NCI-H2171 (cell line): ENCODE data around the gene LTC4S.
"Not testable (repeated sequence)": the region's sequence is repeated elsewhere in the genome, so short reads cannot be mapped to it uniquely, and the experiment has no call there.

ENCODE experiments used
- DNase-seq: peaks from one replicate; lab custom pipeline; 2025; lab: John Stamatoyannopoulos, UW

The LTC4S gene, protein sequence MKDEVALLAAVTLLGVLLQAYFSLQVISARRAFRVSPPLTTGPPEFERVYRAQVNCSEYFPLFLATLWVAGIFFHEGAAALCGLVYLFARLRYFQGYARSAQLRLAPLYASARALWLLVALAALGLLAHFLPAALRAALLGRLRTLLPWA

DNA sequence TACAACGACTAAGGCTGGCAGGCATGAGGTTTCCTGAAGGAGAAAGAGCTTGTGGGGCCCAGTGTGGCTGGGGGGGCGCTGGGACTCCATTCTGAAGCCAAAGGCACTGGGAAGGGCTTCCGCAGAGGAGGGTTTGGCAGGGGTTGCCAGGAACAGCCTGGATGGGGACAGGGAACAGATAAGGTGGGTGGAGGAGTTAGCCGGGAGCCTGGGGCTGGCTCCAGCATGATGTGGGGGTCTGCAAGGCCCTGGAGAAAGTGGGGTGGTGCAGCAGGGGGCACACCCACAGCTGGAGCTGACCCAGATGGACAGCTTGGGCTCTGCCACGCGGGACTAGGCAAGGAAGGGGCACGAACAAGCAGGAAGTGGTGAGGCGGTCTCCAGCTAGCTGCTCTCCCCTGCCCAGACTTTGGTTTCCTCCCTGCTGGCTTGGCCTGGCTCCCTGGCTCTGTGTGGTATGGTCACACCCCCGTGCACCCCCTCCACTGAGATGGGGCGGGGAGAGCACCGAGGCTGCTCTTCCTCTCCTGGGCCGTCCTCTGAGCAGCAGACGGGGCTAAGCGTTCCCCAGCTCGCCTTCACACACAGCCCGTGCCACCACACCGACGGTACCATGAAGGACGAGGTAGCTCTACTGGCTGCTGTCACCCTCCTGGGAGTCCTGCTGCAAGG is at the start of gene LTC4S:
Gene LTC4S, plus strand, starts transcription at position 519 of the 672 bp plus-strand sequence. Its CDS starts 95 bp downstream, at position 614.
- no peak for DNase-seq

DNA sequence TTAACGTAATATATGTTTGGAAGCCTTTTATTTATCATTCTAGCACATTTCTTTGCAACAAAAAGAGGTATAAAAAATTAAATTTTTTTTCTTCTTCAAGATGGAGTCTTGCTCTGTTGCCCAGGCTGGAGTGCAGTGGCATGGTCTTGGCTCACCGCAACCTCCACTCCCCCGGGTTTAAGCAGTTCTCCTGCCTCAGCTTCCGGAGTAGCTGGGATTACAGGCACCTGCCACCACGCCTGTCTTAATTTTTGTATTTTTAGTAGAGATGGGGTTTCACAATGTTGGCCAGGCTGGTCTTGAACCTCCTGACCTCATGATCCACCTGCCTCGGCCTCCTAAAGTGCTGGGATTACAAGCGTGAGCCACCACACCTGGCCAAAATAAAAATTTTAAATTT is 49.7 kb upstream of the LTC4S start:
- not testable (repeated sequence) for DNase-seq

DNA sequence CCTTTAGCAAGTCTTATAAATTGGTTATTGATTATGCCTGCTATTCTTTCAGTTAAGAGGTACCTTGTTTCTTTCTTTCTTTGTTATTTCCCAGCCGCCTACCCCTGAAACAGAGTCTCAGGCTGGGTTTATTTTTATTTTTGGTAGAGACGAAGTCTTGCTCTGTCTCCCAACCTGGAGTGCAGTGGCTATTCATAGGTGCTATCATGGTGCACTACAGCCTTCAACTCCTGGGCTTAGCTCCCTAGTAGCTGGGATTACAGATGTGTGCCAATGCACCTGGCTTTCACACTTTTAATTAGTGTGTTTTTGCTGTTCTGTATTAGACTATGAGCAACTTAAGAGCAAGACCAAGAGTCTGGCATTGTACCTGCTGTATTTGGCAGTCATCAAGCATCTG is 46.9 kb upstream of the LTC4S start:
- no peak for DNase-seq

DNA sequence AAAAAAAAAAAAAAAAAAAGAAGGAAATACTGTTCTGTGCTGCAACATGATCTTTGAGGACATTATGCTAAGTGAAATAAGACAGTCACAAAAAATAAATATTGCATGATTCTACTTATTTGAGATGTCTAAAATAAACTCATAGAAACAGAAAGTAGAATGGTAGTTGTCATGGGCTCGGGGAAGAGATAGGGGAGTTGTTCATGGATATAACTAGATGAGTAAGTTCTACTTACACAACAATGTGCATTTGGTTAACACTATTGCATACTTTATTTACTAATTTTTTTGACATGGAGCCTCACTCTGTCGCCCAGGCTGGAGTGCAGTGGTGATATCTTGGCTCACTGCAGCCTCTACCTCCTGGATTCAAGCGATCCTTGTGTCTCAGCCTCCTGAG is 46.0 kb upstream of the LTC4S start:
- no peak for DNase-seq

DNA sequence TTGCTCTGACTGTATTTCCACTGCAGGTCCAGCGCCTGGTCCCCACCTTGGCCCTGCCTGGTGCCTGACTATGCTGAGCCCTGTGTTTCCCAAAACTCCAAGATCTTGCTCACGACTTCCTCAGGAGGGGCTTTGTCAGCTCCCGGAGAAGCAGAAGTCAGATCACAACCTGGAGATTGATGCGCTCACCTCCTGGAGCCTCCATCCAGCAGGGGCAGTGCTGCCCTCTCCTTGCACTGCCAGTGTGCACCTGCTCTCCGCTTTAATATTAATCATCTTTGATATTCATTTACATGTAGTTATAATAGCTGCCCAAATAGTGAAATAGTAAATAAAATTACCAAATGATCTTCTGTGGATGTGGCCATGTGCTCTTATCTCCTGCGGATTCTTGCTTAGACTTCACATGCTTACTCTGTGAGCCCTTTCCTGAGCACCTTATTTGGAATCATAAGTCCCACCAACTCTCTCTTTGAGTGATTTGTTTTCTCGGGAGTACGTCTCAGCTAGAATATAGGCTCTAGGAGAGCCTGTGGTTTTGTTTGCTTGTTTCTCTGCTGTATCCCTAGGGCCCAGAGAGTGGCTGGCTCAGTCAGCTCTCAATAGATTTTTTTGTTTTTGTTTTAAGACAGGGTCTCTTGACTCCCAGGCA is 43.8 kb upstream of the LTC4S start:
- no peak for DNase-seq

DNA sequence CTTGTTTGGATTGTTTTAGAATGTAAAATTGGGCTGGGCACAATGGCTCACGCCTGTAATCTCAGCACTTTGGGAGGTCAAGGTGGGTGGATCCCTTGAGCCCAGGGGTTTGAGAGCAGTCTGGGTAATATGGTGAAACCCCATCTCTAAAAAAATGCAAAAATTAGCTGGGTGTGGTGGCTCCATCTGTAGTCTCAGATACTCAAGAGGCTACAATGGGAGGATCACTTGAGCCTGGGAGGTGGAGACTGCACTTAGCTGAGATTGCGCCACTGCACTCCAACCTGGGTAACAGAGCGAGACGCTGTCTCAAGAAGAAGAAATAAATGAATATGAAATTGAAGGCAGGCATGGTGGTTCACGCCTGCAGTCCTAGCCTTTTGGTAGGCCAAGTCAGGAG is 39.8 kb upstream of the LTC4S start:
- no peak for DNase-seq

DNA sequence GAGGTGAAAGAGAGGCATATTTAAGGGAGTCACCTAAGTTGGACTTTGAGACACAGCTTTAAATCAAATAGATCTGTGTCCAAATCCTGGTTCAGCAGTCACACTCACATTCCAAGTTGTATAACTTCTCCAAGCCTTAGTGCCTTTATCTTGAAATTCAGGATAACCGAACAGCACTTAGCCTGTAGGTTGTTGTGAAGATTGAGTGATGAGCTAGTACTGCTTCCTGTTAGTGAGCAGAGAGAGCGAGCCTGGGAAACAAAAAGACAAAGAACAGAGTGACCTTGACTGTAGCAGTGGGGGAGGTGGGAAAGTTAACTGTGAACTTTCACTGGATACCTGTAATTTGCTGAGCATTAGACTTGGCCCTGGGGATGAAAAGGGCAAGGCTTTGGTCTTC is 38.8 kb upstream of the LTC4S start:
- no peak for DNase-seq

DNA sequence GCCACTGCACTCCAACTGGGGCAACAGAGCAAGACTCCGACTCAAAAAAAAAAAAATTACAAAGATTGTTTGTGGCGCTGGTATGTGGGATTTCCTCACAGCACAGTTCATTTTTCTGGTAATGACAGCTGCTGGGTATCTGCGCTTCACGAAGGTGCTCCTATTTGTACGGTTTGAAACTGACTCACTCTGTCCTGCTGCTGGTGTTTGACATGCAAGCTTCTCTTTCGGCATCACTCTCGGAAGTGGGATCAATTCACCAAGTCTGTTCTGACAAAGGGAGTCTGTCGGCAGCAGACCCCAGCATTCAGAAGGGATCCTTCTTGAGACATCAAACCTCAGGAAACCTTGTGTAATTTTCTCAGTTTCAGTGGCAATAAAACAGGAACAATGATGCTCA is 34.8 kb upstream of the LTC4S start:
- DNase-seq: no peak

DNA sequence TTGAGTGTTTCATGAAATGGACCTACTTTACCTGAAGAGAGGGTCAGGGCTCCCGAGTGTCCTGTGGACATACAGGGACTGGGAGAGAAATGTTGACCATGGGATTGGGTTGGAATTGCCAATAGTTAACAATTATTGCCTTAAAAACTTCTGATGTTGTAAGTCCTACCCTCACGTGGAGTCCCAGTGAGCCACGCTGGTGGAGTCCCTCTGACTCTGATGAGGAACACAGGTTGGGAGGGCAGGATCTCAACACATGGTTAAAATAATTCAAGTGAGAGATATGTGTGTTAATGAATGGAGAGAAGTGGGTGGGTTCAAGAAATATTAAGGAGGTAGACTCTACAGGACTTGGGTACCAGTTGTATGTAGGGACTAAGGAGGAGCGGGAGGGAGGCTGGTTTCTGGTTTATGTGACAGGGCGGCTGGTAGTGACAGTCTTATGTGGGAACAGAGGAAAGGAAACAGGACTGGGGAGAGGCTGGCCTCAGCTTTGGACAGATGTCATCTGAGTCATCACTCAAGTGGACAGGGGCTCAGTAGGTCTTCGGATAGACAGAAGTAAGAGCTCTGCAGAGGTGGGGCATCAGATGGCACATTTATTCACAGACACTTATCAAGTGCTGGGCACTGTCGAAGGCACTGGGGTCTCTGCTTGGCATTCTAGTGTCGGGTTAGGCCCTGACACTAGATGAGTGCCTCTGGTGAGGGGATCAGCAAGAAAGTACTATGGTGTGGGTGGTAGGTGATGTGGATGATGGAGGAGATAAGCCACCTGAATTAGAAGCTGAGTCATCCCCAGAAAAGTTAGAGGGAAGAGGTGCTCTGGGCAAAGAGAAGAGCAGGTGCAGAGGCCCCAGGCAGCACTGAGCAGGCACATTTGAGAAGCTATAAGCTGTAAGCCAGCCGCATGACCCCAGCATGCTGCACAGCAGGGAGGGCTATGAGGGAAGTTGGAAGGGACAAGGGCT is 33.9 kb upstream of the LTC4S start:
- no peak for DNase-seq

DNA sequence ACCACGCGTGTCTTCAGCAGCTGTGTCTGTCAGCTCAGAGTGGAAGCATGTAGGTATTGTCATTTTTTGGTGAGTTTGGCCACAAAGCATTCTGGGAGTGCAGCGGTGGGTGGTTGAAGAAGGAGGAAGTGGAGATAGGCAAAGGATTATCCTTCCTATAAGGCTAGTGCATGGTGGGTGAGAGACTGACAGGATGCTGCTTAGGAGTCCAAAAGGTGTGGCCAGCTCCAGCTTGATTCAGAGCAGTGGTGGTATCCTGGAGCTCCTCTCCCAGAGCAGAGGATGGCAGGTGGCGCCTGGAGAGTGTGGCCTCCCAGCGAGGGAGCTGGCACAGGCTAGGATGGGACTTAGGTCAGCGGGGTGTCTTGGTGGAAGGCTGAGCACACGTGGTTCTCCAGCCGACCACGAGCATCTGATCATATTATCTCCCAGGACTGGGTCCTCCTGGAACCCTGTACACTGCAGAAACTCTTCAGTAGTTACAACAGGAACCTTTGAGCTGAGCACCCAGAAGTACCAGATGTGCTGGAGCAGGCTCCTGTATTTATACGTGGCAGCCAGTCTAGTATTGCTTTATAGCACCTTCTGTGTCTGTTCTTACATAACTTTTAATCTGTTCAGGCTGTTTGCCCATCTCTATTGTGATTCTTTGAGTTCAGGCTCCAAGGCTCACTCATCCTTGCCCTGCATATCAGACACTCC is 31.6 kb upstream of the LTC4S start:
- DNase-seq: no peak

DNA sequence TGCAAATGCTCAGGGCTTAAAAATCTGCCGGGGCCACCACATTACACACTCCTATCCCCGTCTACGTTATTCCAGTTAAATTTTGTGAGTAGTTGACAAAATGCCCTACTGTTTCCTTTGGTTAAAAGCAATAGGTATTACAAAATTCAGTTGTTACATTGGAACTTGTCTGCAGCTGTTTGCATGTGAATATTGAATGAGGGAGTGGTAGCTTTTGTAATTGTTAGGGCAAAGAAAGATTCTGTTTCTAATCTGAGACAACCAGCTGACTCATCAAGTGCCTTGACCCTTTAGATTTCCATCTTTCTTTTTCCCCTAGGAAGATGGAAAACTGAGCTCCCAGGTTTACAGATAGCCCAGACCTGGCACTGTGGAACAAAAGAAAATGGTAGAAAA is 31.0 kb upstream of the LTC4S start:
- no peak for DNase-seq

DNA sequence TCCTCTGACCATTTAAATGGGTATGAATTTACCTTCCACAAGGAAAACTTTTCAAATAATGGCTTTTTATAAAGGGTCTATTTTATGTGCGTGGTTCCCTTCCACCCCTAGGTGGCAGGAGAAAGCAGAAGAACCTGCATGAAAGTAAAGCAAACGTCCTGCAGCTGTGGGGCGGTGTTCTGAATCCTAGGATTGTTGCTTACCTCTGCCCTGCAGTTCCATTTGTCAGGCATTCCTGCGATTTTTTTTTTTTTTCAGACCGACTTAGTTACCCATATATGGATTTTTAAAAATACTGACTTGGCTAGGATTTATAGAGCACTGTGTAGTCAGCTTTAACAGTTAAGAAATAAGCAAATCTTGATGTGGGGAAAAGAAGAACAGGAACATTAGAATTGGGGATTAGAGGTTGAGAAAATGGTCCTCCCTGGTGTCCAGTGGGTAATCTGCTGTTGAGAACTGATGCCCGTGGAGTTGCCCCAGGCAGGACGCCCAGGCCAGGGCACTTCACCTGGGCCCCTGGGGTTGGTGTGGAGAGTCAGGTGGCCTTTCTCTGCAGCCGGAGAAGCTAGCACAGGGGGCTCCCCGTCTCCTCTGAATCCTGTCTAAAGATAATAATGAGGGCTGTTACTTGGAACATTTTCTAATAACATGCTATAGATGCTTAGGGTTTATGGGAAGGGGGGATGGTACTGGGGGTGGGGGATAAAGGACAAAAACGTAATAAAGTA is 30.4 kb upstream of the LTC4S start:
- DNase-seq: no peak

DNA sequence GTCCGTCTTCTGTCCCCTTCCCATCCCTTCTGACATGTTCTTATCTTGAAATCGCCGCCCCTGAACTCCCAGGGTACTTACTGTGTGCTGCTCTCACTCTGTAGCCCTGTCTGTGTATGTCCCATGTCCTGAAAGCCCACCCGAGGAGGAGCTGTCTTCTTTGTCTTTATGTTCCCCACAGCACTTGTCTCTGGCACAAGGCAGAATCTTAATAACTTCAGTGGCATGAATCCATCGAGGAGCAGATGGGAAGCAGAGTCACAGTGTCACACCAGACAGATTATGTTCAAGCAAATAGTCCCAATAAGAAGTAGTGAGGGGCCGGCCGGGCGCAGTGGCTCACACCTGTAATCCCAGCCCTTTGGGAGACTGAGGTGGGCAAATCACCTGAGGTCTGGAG is 29.7 kb upstream of the LTC4S start:
- no peak for DNase-seq

DNA sequence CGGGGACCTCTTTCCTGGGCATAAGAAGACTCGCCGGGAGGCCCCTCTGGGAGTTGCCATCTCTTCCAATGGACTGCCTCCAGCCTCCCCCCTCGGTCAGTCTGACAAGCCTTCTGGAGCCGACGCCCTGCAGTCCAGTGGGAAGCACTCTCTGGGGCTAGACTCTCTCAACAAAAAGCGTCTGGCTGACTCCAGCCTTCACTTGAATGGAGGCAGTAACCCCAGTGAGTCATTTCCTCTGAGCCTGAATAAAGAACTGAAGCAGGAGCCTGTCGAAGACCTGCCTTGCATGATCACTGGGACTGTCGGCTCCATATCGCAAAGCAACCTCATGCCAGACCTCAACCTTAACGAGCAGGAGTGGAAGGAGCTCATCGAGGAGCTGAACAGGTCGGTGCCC is 28.4 kb upstream of the LTC4S start:
- no peak for DNase-seq

DNA sequence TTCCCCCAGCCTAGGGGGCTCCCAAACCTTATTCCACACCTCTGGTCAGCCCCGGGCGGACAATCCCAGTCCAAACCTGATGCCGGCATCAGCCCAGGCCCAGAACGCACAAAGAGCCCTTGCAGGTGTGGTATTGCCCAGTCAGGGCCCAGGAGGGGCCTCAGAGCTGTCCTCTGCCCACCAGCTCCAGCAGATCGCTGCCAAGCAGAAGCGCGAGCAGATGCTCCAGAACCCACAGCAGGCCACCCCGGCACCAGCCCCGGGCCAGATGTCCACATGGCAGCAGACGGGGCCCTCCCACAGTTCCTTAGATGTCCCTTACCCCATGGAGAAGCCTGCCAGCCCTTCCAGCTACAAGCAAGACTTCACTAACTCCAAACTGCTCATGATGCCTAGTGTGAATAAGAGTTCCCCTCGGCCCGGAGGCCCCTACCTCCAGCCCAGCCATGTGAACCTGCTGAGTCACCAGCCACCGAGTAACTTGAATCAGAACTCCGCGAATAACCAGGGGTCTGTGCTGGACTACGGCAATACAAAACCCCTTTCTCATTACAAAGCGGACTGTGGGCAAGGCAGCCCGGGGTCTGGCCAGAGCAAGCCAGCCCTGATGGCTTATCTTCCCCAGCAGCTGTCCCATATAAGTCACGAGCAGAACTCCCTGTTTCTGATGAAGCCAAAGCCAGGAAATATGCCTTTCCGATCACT is 27.6 kb upstream of the LTC4S start:
- DNase-seq: no peak

DNA sequence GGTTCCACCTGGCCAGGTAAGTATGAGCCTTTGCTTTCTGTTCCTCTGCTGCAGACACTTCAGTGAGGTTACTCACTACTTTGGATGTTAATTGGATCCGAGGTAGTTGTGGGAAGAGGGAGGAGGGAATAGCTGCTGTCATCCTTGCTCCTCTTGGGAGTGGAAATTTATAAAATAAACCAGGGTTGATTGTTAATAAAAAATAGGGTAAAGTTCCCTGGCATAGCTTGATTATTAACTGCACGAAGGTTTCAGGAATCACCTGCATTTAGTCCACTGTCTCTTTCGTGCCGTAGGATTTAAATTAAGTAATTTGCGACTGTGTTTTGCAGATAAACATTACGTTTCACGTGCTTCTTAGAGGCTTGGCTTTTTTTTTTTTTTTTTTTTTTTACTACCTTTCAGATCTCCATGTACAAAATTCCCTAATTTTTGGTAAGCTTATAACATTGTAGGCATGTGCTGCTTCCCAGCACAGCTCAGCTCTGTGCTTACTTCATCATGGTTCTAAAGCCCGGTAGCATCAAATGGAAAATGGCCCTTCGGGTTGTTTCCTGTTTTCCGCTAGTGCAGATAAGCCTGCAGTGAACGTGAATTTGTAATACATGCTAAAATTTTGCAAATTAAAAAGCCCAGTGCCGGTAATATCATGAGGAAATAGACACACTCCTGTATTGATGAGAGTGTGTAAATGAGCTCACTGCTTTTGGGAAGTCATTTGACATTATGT is 26.9 kb upstream of the LTC4S start:
- no peak for DNase-seq

DNA sequence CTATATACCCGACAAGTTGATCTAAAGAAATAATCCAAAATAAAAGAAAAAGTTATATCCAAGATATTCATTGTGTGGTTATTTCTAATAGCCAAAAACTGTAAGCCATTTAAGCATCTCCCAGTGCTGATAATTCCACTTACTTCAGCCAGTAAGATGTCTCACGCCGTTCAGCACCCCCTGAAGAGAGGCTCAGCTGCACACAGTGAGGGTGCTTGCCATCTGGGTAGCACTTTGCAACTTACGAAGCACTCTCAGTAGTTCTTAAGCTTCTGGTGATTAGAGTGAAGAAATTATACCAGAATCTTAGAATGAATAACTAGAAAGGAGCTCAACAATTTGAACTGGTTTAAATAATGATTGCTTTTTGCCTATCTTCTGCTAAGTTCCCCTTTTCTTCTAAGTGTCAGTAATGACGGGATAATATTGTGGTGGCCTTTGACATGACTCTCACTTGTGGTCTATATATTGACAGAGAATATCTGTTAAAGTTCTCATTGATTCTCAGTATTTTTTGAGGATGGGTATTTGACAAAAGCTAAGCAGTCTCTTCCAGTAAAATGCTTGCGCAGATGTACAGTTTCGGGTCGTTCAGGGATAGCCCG is 26.2 kb upstream of the LTC4S start:
- DNase-seq: no peak

DNA sequence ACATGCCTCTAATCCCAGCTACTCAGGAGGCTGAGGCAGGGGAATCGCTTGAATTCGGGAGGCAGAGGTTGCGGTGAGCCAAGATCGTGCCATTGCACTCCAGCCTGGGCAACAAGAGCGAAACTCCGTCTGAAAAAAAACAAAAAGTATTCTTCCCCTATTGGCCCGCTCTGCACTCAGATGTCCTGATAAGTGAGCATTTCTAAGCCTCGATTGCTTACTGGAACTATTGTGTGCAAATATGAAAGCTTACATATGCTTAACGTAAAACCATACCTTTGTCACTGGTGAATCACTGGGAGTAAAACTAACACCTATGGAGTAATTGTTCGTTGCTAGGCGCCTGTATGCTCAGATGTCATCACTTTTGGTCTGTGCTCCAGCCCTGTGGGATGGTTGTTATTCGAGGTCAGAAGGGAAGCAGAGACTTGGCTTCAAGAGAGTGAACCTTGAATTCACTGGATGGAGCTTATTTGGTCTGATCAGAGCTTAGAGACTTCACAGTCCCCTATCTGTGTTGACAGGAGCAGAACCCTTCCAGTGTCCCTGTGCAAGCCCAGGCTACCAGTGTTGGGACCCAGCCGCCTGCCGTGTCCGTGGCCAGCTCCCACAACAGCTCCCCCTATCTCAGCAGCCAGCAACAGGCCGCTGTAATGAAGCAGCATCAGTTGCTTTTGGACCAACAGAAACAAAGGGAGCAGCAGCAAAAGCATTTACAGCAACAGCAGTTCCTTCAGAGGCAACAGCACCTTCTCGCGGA is 25.3 kb upstream of the LTC4S start:
- DNase-seq: no peak

DNA sequence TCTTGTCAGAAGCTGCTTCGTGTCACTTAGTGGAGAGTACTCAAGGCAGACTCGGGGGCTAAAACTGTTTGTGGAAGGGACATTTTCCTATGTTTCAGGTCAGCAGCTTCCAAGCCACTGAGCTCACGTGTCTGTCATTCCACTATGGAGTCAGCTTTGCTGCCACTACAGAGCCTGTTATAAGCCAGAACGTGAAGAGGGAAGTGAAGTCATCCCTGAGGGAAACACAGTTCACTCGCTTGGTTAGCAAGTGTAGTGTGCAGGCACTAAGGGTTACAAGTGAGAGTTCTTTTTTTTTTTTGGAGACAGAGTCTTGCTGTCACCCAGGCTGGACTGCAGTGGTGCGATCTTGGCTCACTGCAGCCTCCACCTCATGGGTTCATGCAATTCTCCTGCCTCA is 24.5 kb upstream of the LTC4S start:
- no peak for DNase-seq
